Measurements from ENCODE around the gene ACOT13. TPM values are rescaled to one million over a fixed set of nuclear protein-coding genes. Genes with fewer than 3 reads are reported as not detected.

Gene ACOT13
- total and polyA plus RNA-seq, 2 of the 8 experiments (the other 6 are each of a cell fraction or from before 2014, with no cell fraction given), result 27.6 to 40.6 TPM

DNA sequence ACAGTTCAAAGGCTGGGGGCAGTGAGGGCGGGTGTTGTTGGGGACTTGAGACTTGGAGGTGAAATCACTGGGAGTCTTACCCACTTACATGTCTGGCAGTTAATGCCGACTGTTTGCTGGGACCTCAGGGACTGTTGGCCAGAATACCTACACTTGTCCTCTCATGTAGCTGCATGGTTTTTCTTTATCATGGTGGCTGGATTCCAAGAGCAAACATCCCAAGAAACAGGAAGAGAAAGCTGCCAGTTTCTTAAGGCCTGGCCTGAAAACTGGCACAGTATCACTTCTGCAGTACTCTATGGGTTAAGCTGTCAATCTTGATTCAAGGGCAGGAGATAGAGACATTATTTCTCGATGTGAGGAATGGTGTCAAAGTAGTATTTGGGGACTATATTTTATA, 71.9 kb downstream of the ACOT13 start:
- Histone ChIP-seq H3K27me3 (replicated peaks in 1 of 4; ENCODE audit: control insufficient read depth in 3 of 4, extremely low read depth in 1 of 4, insufficient read depth in 3 of 4, low read length in 3 of 4) (no peaks in the 10 kb centered on the region), H3K4ac (replicated peaks; ENCODE audit: insufficient read length, low read depth, low read length) (no peak overlapping the region), H3K9me3 (ENCODE audit: insufficient read depth in 2 of 2, low read depth in 1 of 2, low read length in 1 of 2) (no peaks in the 10 kb centered on the region), H3K79me1 (ENCODE audit: low read depth, low read length) (no peaks in the 10 kb centered on the region), H3K36me3 (ENCODE audit: control insufficient read depth in 2 of 4, insufficient read depth in 4 of 4, low read length in 3 of 4) (no peaks in the 10 kb centered on the region), H2BK5ac (ENCODE audit: low read depth, low read length) (no peak overlapping the region), H2BK20ac (ENCODE audit: low read length) (no peak overlapping the region), H3K79me2 (ENCODE audit: control insufficient read depth in 1 of 2, insufficient read depth in 2 of 2, low read length in 2 of 2) (no peaks in the 10 kb centered on the region), H3K23ac (ENCODE audit: insufficient read length) (no peak overlapping the region), H3K18ac (ENCODE audit: extremely low read depth, low read length) (no peak overlapping the region), H3K9ac (replicated peaks in 1 of 4; ENCODE audit: extremely low read depth in 1 of 4, low read depth in 3 of 4, low read length in 3 of 4) (no peak overlapping the region), H4K5ac (ENCODE audit: insufficient read length, low read depth, low read length) (no peak overlapping the region), H4K20me1 (replicated peaks in 1 of 2; ENCODE audit: control insufficient read depth in 1 of 2, insufficient read depth in 2 of 2, low read length in 2 of 2) (no peaks in the 10 kb centered on the region), H3K56ac (replicated peaks; ENCODE audit: insufficient read length, low read depth, low read length) (no peak overlapping the region), H3K4me3 (ENCODE audit: extremely low read depth in 1 of 4, insufficient read depth in 2 of 4, low read depth in 3 of 4, low read length in 4 of 4) (no peak overlapping the region), H4K91ac (replicated peaks; ENCODE audit: insufficient read length, low read length) (no peak overlapping the region), H2BK15ac (ENCODE audit: low read length) (no peak overlapping the region), H3K14ac (ENCODE audit: insufficient read length) (no peak overlapping the region), H3K4me1 (replicated peaks in 1 of 4; ENCODE audit: control insufficient read depth in 3 of 4, insufficient read depth in 4 of 4, low read length in 3 of 4) (no peaks in the 10 kb centered on the region), H4K8ac (ENCODE audit: extremely low read depth, insufficient read depth, low read length) (no peak overlapping the region), H2BK12ac (ENCODE audit: low read depth, low read length) (no peak overlapping the region), H3K23me2 (ENCODE audit: low read depth, low read length) (no peaks in the 10 kb centered on the region), H3K27ac (ENCODE audit: low read depth, low read length) (no peak overlapping the region), H2AFZ (ENCODE audit: low read length) (peak overlapping the region; percentile 62; the same call in 1 of the 2 replicates), H2BK120ac (replicated peaks; ENCODE audit: low read depth, low read length) (no peak overlapping the region), H2AK5ac (ENCODE audit: low read depth, low read length) (no peak overlapping the region), H3K4me2 (ENCODE audit: insufficient read depth in 1 of 2, low read depth in 2 of 2, low read length in 2 of 2) (no peak overlapping the region)
- no peak for DNase-seq (ENCODE audit: low read depth in 1 of 2, low spot score in 2 of 2)
- ChIA-PET POLR2A (ENCODE audit: partially characterized antibody) (interaction anchor here (0.9 to 2.4 kb wide), 5 partner anchors 10 to 37 kb away, joined by 3 to 6 read pairs (median 3); no protein-coding TSS in a partner anchor), CTCF (ENCODE audit: partially characterized antibody) (interaction anchor here (0.9 to 1.6 kb wide), 4 partner anchors 10 to 20 kb away, joined by 3 read pairs; no protein-coding TSS in a partner anchor)
- FAIRE-seq, result no peak
- TF ChIP-seq CBX8 (IDR thresholded peaks at IDR 0.05; ENCODE audit: borderline replicate concordance, low read depth, low read length) (no peak), YY1 (IDR thresholded peaks at IDR 0.05; ENCODE audit: low read depth, low read length) (no peak), POLR2A (IDR thresholded peaks at IDR 0.05; ENCODE audit: control extremely low read depth in 1 of 2, low read depth in 2 of 2, low read length in 2 of 2) (no peak), POU5F1 (IDR thresholded peaks at IDR 0.05; ENCODE audit: low read depth, low read length) (no peak), CTBP2 (IDR thresholded peaks at IDR 0.05; ENCODE audit: borderline replicate concordance, insufficient read depth, insufficient read length, low read length) (no peak), JUN (IDR thresholded peaks at IDR 0.05; ENCODE audit: low read depth, low read length) (no peak), EGR1 (IDR thresholded peaks at IDR 0.05; ENCODE audit: borderline replicate concordance, low read depth, low read length) (no peak), SAP30 (IDR thresholded peaks at IDR 0.05; ENCODE audit: insufficient read depth, insufficient replicate concordance, low read length) (no peak), JUND (IDR thresholded peaks at IDR 0.05; ENCODE audit: low read length) (no peak), NANOG (IDR thresholded peaks at IDR 0.05; ENCODE audit: insufficient read depth, low read depth, low read length, poor library complexity, severe bottlenecking) (no peak), ZNF274 (IDR thresholded peaks at IDR 0.05; ENCODE audit: borderline replicate concordance, extremely low read depth, low read length) (no peak), SRF (IDR thresholded peaks at IDR 0.05; ENCODE audit: low read depth, low read length) (no peak)
- WGBS, 2 experiments (ENCODE audit: extremely low coverage in 1 of 2, insufficient coverage in 1 of 2, insufficient read length in 1 of 2, insufficient replicate concordance in 2 of 2, low coverage in 1 of 2, low lambda C conversion rate in 2 of 2, missing lambda C conversion rate in 1 of 2), result 86% methylated on average over 3 of the region's 3 CpGs; no CpG with 5 or more reads in 1 of the 2 experiments
